Measurements from ENCODE around the gene MAF.

DNA sequence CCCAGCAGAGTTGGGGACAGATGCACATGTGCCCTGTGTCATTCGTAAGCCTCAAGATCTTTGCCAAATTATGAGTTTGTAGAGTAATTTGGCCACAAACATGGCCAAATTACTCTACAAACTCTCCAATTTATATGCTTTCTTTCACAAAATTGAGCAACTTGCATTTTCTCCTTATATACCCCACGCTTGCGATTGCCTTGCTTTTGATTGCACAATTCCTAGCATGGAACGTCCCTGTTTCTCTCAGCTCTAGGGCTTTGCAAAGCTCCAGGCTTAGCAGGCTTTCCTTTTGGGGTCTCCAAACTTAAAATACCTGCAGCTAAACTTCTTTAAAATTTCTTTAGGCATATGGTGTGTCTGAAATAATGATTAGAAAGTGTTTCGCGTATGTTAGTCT lies 28.5 kb upstream of the MAF start:
- TF ChIP-seq, protein P1, sequence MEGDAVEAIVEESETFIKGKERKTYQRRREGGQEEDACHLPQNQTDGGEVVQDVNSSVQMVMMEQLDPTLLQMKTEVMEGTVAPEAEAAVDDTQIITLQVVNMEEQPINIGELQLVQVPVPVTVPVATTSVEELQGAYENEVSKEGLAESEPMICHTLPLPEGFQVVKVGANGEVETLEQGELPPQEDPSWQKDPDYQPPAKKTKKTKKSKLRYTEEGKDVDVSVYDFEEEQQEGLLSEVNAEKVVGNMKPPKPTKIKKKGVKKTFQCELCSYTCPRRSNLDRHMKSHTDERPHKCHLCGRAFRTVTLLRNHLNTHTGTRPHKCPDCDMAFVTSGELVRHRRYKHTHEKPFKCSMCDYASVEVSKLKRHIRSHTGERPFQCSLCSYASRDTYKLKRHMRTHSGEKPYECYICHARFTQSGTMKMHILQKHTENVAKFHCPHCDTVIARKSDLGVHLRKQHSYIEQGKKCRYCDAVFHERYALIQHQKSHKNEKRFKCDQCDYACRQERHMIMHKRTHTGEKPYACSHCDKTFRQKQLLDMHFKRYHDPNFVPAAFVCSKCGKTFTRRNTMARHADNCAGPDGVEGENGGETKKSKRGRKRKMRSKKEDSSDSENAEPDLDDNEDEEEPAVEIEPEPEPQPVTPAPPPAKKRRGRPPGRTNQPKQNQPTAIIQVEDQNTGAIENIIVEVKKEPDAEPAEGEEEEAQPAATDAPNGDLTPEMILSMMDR (conservative IDR thresholded peaks at IDR 0.05 in 1 of 2, IDR thresholded peaks at IDR 0.05 in 1 of 2; ENCODE audit: low read depth in 1 of 2, low read length in 2 of 2), result no peak
- no peak for TF ChIP-seq EZH2 (IDR thresholded peaks at IDR 0.05; ENCODE audit: low read length, missing control alignments)
